Liver (tissue), 3 donors: ENCODE measurements around the gene LIPI.
"Not testable (repeated sequence)": the region's sequence is repeated elsewhere in the genome, so short reads cannot be mapped to it uniquely, and the experiment has no call there.

Experiments used
- CTCF ChIP-seq: fragments of 150-350 bp; IDR thresholded peaks from 2 replicates; pipeline ENCODE4 v1.5.1; 2017; ENCODE audit warnings: improper control_type of control experiment, low read depth, low read length; ENCODE audit not compliant: missing input control
- MAX ChIP-seq: IDR thresholded peaks from 2 replicates; pipeline ENCODE4 v1.6.1; 2016; ENCODE audit warnings: antibody characterized with exemption
- SP1 ChIP-seq: IDR thresholded peaks from 2 replicates; pipeline ENCODE4 v1.6.1; 2018; ENCODE audit warnings: antibody characterized with exemption, mild to moderate bottlenecking
- YY1 ChIP-seq: IDR thresholded peaks from 2 replicates; pipeline ENCODE4 v1.6.1; 2016; ENCODE audit warnings: antibody characterized with exemption, mild to moderate bottlenecking
- donor health status: healthy.
- donor health status: healthy.

DNA sequence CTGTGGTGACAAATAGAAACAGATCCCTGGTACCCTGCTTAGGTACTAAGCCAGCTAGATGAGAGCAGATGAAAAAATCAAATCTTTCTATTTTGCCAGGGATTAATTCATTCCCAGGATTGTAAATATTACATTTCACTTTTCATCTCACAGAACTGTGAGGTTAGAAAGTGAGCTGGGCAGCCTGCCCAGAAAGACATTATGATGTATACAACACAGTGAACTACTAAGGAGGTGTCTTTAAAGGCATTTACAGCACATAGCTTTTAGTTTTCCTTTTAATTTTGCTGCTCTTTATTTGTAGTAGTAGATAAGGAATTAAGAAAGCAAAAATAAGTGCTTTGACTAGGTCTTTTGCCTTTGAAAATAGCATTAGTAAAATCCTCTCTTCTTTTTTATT is 120.6 kb downstream of the LIPI start:
- TF ChIP-seq CTCF, MAX, SP1, YY1: not testable (repeated sequence)
